OCI-LY1 (cell line): ENCODE results near the gene FMN1.

Experiments used
- H2AFZ ChIP-seq: fragments of 200-600 bp; sonication (generic), shearing (Covaris generic); 2 replicates; pipeline ENCODE4 v1.6.0; 2014; ENCODE audit warnings: antibody characterized with exemption, mild to moderate bottlenecking, low read length
- H3F3A ChIP-seq: fragments of 200-600 bp; sonication (generic), shearing (Covaris generic); 2 replicates; pipeline ENCODE4 v1.6.0; 2014; ENCODE audit warnings: mild to moderate bottlenecking, antibody characterized with exemption, low read length, moderate library complexity; ENCODE audit not compliant: insufficient read depth
- H3K27ac ChIP-seq: fragments of 200-600 bp; sonication (generic); 2 replicates; pipeline ENCODE4 v1.5.1; 2014; ENCODE audit warnings: low read length, mixed run types, mild to moderate bottlenecking, low read depth; ENCODE audit not compliant: poor library complexity, severe bottlenecking
- H3K27me3 ChIP-seq: fragments of 200-600 bp; sonication (generic); 2 replicates; pipeline ENCODE4 v1.6.0; 2014; ENCODE audit warnings: antibody characterized with exemption, mild to moderate bottlenecking, low read length, moderate library complexity; ENCODE audit not compliant: insufficient read depth
- H3K36me3 ChIP-seq: fragments of 200-600 bp; sonication (generic); 2 replicates; pipeline ENCODE4 v1.6.1; 2014; ENCODE audit warnings: mild to moderate bottlenecking, antibody characterized with exemption, low read length, moderate library complexity, mixed read lengths; ENCODE audit not compliant: insufficient read depth
- H3K4me1 ChIP-seq: fragments of 200-600 bp; sonication (generic); 2 replicates; pipeline ENCODE4 v1.5.1; 2014; ENCODE audit warnings: mild to moderate bottlenecking, low read length, moderate library complexity; ENCODE audit not compliant: insufficient read depth, severe bottlenecking
- H3K4me2 ChIP-seq: fragments of 200-600 bp; sonication (generic), shearing (Covaris generic); 2 replicates; pipeline ENCODE4 v1.6.1; 2014; ENCODE audit warnings: low read length
- H3K4me3 ChIP-seq: fragments of 200-600 bp; sonication (generic); 2 replicates; pipeline ENCODE4 v1.5.1; 2014; ENCODE audit warnings: low read length, low read depth, mild to moderate bottlenecking, mixed read lengths; ENCODE audit not compliant: poor library complexity, severe bottlenecking
- H3K79me2 ChIP-seq: fragments of 200-600 bp; shearing (Covaris generic); 2 replicates; pipeline ENCODE4 v1.6.1; 2016; ENCODE audit warnings: mixed run types, low read length, mixed read lengths; ENCODE audit not compliant: insufficient read depth
- H3K9ac ChIP-seq: fragments of 200-600 bp; sonication (generic), shearing (Covaris generic); 2 replicates; pipeline ENCODE4 v1.6.1; 2014; ENCODE audit warnings: mild to moderate bottlenecking, low read length, mixed read lengths
- H3K9me2 ChIP-seq: fragments of 200-600 bp; sonication (generic), shearing (Covaris generic); 2 replicates; pipeline ENCODE4 v1.6.1; 2014; ENCODE audit warnings: low read depth, mild to moderate bottlenecking, low read length, mixed read lengths
- H3K9me3 ChIP-seq: fragments of 200-600 bp; shearing (Covaris generic); 2 replicates; pipeline ENCODE4 v1.6.1; 2014; ENCODE audit warnings: low read length, mixed read lengths
- H4K20me1 ChIP-seq: fragments of 200-600 bp; sonication (generic), shearing (Covaris generic); 2 replicates; pipeline ENCODE4 v1.6.0; 2016; ENCODE audit warnings: mild to moderate bottlenecking, low read length; ENCODE audit not compliant: insufficient read depth
- EZH2 ChIP-seq: fragments of 200-600 bp; sonication (generic), shearing (Covaris generic); IDR thresholded peaks from 2 replicates; pipeline ENCODE4 v1.8.0; 2017; ENCODE audit warnings: borderline replicate concordance, mixed run types, mild to moderate bottlenecking, antibody characterized with exemption, low read length, moderate library complexity, mixed read lengths
- TF ChIP-seq, protein P1 (sequence below): fragments of 200-600 bp; sonication (generic), shearing (Covaris generic); IDR thresholded peaks from 2 replicates; pipeline ENCODE4 v1.5.1; 2017; ENCODE audit warnings: mild to moderate bottlenecking, antibody characterized with exemption, low read length, moderate library complexity, mixed read lengths

The FMN1 gene

DNA sequence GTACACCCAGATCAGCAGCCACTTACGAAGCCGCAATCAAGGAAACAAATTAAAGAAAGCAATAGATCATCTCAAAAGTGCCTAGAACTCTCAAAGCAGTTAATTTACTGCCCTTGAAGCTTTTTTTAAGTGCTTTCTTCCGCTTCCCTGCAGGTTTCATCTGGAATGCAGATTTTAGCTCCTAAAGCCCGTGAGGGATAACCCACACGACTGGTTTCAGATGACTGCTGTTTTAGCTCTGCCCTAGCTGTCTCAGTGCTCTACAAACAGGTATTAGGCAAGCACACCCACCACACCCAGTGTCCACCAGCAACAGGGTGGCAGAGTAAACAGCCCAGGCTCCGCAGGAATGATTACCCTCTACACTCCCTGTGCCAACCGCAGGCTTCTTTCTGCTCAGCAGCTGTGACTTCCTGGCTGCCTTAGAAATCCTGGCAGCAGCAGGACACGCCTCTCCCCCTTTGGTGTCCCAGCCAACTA is 126.0 kb downstream of the FMN1 start:
- Histone ChIP-seq H2AFZ (no peak overlapping the region), H3K36me3 (no peaks in the 10 kb centered on the region), H3K4me2 (no peak overlapping the region), H3K27ac (no peak overlapping the region), H3K9ac (no peak overlapping the region), H4K20me1 (no peaks in the 10 kb centered on the region), H3K9me2 (no peaks in the 10 kb centered on the region), H3K79me2 (no peaks in the 10 kb centered on the region), H3F3A (no peaks in the 10 kb centered on the region), H3K9me3 (no peaks in the 10 kb centered on the region), H3K4me1 (no peaks in the 10 kb centered on the region), H3K4me3 (no peak overlapping the region), H3K27me3 (peaks cover 3% of the 10 kb centered on the region; the same call in 1 of the 2 replicates)
- TF ChIP-seq EZH2: no peak
- TF ChIP-seq, protein P1, sequence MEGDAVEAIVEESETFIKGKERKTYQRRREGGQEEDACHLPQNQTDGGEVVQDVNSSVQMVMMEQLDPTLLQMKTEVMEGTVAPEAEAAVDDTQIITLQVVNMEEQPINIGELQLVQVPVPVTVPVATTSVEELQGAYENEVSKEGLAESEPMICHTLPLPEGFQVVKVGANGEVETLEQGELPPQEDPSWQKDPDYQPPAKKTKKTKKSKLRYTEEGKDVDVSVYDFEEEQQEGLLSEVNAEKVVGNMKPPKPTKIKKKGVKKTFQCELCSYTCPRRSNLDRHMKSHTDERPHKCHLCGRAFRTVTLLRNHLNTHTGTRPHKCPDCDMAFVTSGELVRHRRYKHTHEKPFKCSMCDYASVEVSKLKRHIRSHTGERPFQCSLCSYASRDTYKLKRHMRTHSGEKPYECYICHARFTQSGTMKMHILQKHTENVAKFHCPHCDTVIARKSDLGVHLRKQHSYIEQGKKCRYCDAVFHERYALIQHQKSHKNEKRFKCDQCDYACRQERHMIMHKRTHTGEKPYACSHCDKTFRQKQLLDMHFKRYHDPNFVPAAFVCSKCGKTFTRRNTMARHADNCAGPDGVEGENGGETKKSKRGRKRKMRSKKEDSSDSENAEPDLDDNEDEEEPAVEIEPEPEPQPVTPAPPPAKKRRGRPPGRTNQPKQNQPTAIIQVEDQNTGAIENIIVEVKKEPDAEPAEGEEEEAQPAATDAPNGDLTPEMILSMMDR: no peak

DNA sequence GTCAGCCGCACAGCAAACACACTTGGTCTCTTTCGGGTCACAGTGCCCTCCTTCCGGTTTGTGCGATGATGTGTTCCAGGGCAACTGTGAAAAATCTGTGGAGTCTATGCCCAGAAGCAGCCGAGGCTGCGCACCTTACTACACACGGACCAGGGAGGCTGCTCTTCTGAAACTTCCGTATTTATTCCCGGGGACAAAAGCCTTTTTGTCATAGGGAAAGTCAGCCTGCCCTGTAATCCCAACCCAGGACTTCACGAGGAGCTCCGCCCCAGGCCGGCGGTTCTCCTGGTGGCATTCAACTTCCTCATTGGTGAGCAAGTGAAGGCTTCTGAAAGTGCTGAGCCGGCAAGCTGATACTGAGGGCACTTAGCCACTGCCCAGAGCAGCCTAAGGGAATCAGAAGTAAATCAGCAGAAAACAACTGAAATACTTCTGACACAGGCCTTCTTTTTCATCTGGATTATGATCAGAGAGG is 126.5 kb downstream of the FMN1 start:
- Histone ChIP-seq H3F3A (no peaks in the 10 kb centered on the region), H3K9ac (no peak overlapping the region), H3K36me3 (no peaks in the 10 kb centered on the region), H2AFZ (no peak overlapping the region), H3K79me2 (no peaks in the 10 kb centered on the region), H3K27ac (no peak overlapping the region), H3K4me2 (peak overlapping the region; percentile 38; the same call in 1 of the 2 replicates), H4K20me1 (no peaks in the 10 kb centered on the region), H3K4me3 (no peak overlapping the region), H3K9me3 (no peaks in the 10 kb centered on the region), H3K27me3 (peaks cover 7% of the 10 kb centered on the region; the same call in 1 of the 2 replicates), H3K9me2 (no peaks in the 10 kb centered on the region), H3K4me1 (no peaks in the 10 kb centered on the region)
- TF ChIP-seq EZH2: no peak
- TF ChIP-seq, protein P1: no peak

DNA sequence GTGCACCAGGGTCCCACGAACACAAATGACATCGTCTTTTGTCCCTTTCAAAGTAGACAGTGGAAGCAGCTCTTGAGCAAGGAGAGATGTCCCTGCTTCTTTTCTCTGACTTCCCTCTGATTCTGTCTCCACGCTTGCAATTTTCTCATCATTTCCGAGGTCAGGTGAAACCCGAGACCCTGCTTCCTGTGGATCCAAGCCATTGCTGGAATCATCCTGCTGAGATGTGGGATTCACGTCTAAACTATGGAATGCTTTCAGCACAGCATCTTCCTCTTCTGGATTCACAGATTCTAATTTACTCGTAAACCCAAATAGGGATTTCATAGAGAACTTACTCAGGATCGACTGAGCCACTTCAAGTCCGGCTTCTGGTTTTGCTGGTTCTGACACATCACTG is 127.1 kb downstream of the FMN1 start:
- no peak overlapping the region for H2AFZ ChIP-seq
- TF ChIP-seq EZH2: no peak
- TF ChIP-seq, protein P1: no peak
- no peak overlapping the region for H3K4me3 ChIP-seq
- H3K27ac ChIP-seq: no peak overlapping the region
- H3K36me3 ChIP-seq: no peaks in the 10 kb centered on the region
- H3F3A ChIP-seq: no peaks in the 10 kb centered on the region
- no peaks in the 10 kb centered on the region for H3K79me2 ChIP-seq
- no peak overlapping the region for H3K4me2 ChIP-seq
- H3K9me2 ChIP-seq: no peaks in the 10 kb centered on the region
- H3K4me1 ChIP-seq: no peaks in the 10 kb centered on the region
- H3K9me3 ChIP-seq: no peaks in the 10 kb centered on the region
- no peaks in the 10 kb centered on the region for H4K20me1 ChIP-seq
- H3K9ac ChIP-seq: no peak overlapping the region
- H3K27me3 ChIP-seq: peaks cover 7% of the 10 kb centered on the region; the same call in 1 of the 2 replicates
